Measurements from ENCODE around the gene PDK3. TPM values are rescaled to one million over a fixed set of nuclear protein-coding genes. Genes with fewer than 3 reads are reported as not detected.

The PDK3 gene
- total RNA-seq, 1 experiment from 2014 or later = 47.3 TPM

- H3K27me3 ChIP-seq (ENCODE audit: insufficient read depth, low read length) = no peaks in the 10 kb centered on the region
- H3K23me2 ChIP-seq (ENCODE audit: insufficient read length, low read depth, low read length, poor library complexity, severe bottlenecking) = no peaks in the 10 kb centered on the region
- no peaks in the 10 kb centered on the region for H3K9me3 ChIP-seq (ENCODE audit: control insufficient read depth, low read depth, low read length)
- no peaks in the 10 kb centered on the region for H3K79me1 ChIP-seq (ENCODE audit: insufficient read depth, low read depth, low read length, poor library complexity, severe bottlenecking)
- H3K4ac ChIP-seq (ENCODE audit: low read depth, low read length) = no peak overlapping the region
- H2BK20ac ChIP-seq (ENCODE audit: low read depth, low read length, poor library complexity, severe bottlenecking) = no peak overlapping the region
- H2AFZ ChIP-seq (ENCODE audit: low read length) = no peak overlapping the region
- no peak for DNase-seq
- no peak overlapping the region for H2BK15ac ChIP-seq (ENCODE audit: low read depth, low read length)
- TF ChIP-seq CTCF (conservative IDR thresholded peaks at IDR 0.05) = no peak
- H3T11ph ChIP-seq (ENCODE audit: low read length) = no peak overlapping the region
- no CpG with 5 or more reads among the region's 4 CpGs for WGBS (ENCODE audit: extremely low coverage, insufficient read length, low lambda C conversion rate)
- no peak overlapping the region for H2BK12ac ChIP-seq (ENCODE audit: insufficient read length, low read depth, low read length)
- H3K56ac ChIP-seq (ENCODE audit: insufficient read length, low read depth, low read length) = no peak overlapping the region
- no peak overlapping the region for H4K8ac ChIP-seq (replicated peaks; ENCODE audit: insufficient read length, low read depth, low read length)
- no peaks in the 10 kb centered on the region for H4K20me1 ChIP-seq (ENCODE audit: control insufficient read depth, insufficient read depth, insufficient read length)
- H3K9ac ChIP-seq (ENCODE audit: extremely low read depth, insufficient read length, low read length) = no peak overlapping the region
- H3K27ac ChIP-seq (ENCODE audit: insufficient read length, low read depth, low read length) = no peak overlapping the region
- Mint-ChIP-seq H3K36me3 (ENCODE audit: insufficient read depth in 1 of 3, low read depth in 3 of 3) (peaks cover 22 to 29% (median 29%) of the 10 kb centered on the region in 3 experiments; a peak in 6 of 7 replicates), H3K9me3 (no peaks in the 10 kb centered on the region), H3K27ac (0 out of 7 replicates have a peak overlapping the region, but pooled peaks of 1 of the 3 experiments have one; percentile 32), H3K4me3 (no peak overlapping the region), H3K4me1 (no peaks in the 10 kb centered on the region), H3K27me3 (ENCODE audit: low read depth) (no peaks in the 10 kb centered on the region)
- no peak overlapping the region for H2BK120ac ChIP-seq (ENCODE audit: low read depth, low read length, poor library complexity, severe bottlenecking)
- H2BK5ac ChIP-seq (ENCODE audit: insufficient read length, low read length) = no peak overlapping the region
- H3K23ac ChIP-seq (ENCODE audit: insufficient read length, low read depth, low read length) = no peak overlapping the region
- H3K4me2 ChIP-seq (ENCODE audit: insufficient read depth, insufficient read length, low read length) = no peak overlapping the region
- no peak overlapping the region for H4K91ac ChIP-seq (ENCODE audit: insufficient read length, low read depth, low read length)
- no peaks in the 10 kb centered on the region for H3K79me2 ChIP-seq (ENCODE audit: insufficient read depth, low read length)
- no peaks in the 10 kb centered on the region for H3K4me1 ChIP-seq (ENCODE audit: insufficient read depth, low read length)
- no peak overlapping the region for H3K18ac ChIP-seq (ENCODE audit: insufficient read length, low read depth, low read length)
- H2AK5ac ChIP-seq (ENCODE audit: insufficient read length, low read length) = no peak overlapping the region
- H3K14ac ChIP-seq (ENCODE audit: insufficient read depth, low read length) = no peak overlapping the region
- no peak overlapping the region for H4K5ac ChIP-seq (ENCODE audit: insufficient read length, low read depth, low read length)
Observed at GRCh38 chrX:24574743-24575142, 109.7 kb downstream of the PDK3 start.

Measured in H9 (cell line).